Measurements from ENCODE around the gene ELAVL4. TPM values are rescaled to one million over a fixed set of nuclear protein-coding genes. Genes with fewer than 3 reads are reported as not detected.

Gene ELAVL4
- total and polyA plus RNA-seq, 2 donors (not counting 3 experiments of a cell fraction or from before 2014, with no cell fraction given), result not detected

DNA sequence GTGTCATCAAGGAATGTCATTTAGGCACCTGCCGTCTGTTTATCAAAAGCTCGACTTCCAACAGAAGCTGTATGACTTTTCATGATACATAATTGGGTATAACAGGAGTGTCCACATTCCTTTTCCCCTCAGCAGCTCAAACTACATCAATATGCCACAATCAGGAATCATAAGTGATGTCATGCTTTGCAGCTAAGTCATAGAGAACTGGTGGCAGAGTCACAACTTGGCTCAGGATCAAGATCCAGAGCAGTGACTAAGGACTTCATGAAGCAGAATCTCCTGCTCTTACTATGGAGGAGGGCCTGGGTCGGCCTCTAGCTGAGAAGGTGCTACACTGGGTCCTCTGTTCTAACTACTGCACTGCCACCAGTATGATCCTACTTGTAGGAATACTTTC lies 48.4 kb upstream of the ELAVL4 start:
- Histone ChIP-seq H3K4me2 (ENCODE audit: insufficient read depth, low read length) (no peak overlapping the region), H3K9ac (replicated peaks; ENCODE audit: extremely low read depth, insufficient read depth, low read length) (no peak overlapping the region), H3K4me1 (ENCODE audit: control insufficient read depth, extremely low read depth, insufficient read depth, low read length) (no peaks in the 10 kb centered on the region), H3K4me3 (replicated peaks in 1 of 3; ENCODE audit: insufficient read depth in 1 of 3, low read depth in 1 of 3, low read length in 3 of 3) (no peak overlapping the region), H2AFZ (ENCODE audit: low read depth, low read length) (no peak overlapping the region), H3K36me3 (ENCODE audit: control insufficient read depth in 2 of 2, extremely low read depth in 1 of 2, insufficient read depth in 2 of 2, low read length in 2 of 2) (no peaks in the 10 kb centered on the region), H3K27me3 (ENCODE audit: control insufficient read depth in 2 of 2, insufficient read depth in 2 of 2, low read length in 2 of 2) (no peaks in the 10 kb centered on the region), H4K20me1 (replicated peaks; ENCODE audit: control insufficient read depth, extremely low read depth, insufficient read depth, low read length) (no peaks in the 10 kb centered on the region), H3K9me3 (replicated peaks; ENCODE audit: control insufficient read depth, insufficient read depth, low read length) (no peaks in the 10 kb centered on the region), H3K9me1 (replicated peaks; ENCODE audit: control insufficient read depth, extremely low read depth, insufficient read depth, low read length) (no peaks in the 10 kb centered on the region), H3K27ac (ENCODE audit: insufficient read depth, low read depth, low read length) (no peak overlapping the region), H3K79me2 (ENCODE audit: control insufficient read depth, insufficient read depth, low read length) (no peaks in the 10 kb centered on the region)
- TF ChIP-seq EZH2 (IDR thresholded peaks at IDR 0.05; ENCODE audit: borderline replicate concordance, low read depth, low read length, severe bottlenecking), result no peak
- TF ChIP-seq MYC (IDR thresholded peaks at IDR 0.05; ENCODE audit: low read depth, low read length), result no peak
- no peak for TF ChIP-seq CTCF (IDR thresholded peaks at IDR 0.05; ENCODE audit: extremely low read depth in 1 of 2, insufficient read depth in 1 of 2, low read depth in 1 of 2, low read length in 2 of 2)
- no peak for TF ChIP-seq POLR2AphosphoS5 (IDR thresholded peaks at IDR 0.05; ENCODE audit: insufficient read depth, low read depth, low read length)
- TF ChIP-seq JUN (IDR thresholded peaks at IDR 0.05; ENCODE audit: borderline replicate concordance, insufficient read depth, insufficient read length, low read depth), result no peak
- TF ChIP-seq POLR2A (IDR thresholded peaks at IDR 0.05; ENCODE audit: low read depth, low read length), result no peak
- TF ChIP-seq, protein P1, sequence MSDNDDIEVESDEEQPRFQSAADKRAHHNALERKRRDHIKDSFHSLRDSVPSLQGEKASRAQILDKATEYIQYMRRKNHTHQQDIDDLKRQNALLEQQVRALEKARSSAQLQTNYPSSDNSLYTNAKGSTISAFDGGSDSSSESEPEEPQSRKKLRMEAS (IDR thresholded peaks at IDR 0.05; ENCODE audit: insufficient read depth, insufficient read length), result no peak
- no peak for TF ChIP-seq FOS (IDR thresholded peaks at IDR 0.05; ENCODE audit: borderline replicate concordance, insufficient read depth, low read length)
- no peak for TF ChIP-seq GATA2 (IDR thresholded peaks at IDR 0.05; ENCODE audit: insufficient read depth, insufficient read length, low read depth, low read length)
- ChIA-PET CTCF (no interaction called here), POLR2A (no interaction called here)
- dilution Hi-C loops (cut with MboI; ENCODE audit: extremely low pct_ligation_motif_present, low sequenced_read_pairs), result no loop called here
- no TSS peak for BruUV-seq (replicated peaks)
- intact Hi-C loops (cut with micrococcal nuclease), result no loop called here
- DNase-seq (ENCODE audit: low read depth, low spot score), result no peak
- no peak for FAIRE-seq
